IMR-90 (cell line): ENCODE data around the gene SLC5A3. TPM values are rescaled to one million over a fixed set of nuclear protein-coding genes. Genes with fewer than 3 reads are reported as not detected.

Experiments
- ATAC-seq: fragments of 200-7000 bp; cut with Tn5 transposase; 2 replicates; pipeline ENCODE4 v1.9.1; 2020; ENCODE audit warnings: low read depth, mild to moderate bottlenecking, moderate library complexity
- BruUV-seq: library from RNA; stranded (reverse); fragments of 400-500 nt; replicated peaks from 2 replicates; lab custom pipeline; 2021; lab: Mats Ljungman, UMichigan
- CTCF ChIA-PET: fragments of 300-600 bp; formaldehyde crosslinking; extraction: SDS; loops from one replicate; lab custom pipeline; 2021; ENCODE audit warnings: antibody characterized with exemption; lab: Yijun Ruan, JAX
- POLR2A ChIA-PET: fragments of 300-600 bp; sonication (Branson Sonifier 250); formaldehyde crosslinking; loops from one replicate; lab custom pipeline; 2022; ENCODE audit warnings: antibody characterized with exemption; ENCODE audit not compliant: unreplicated experiment; lab: Charles Lee
- DNase-seq: peaks from one replicate; pipeline ENCODE4 v3.0.0; 2013
- H2AFZ ChIP-seq: replicated peaks from 2 replicates; pipeline ENCODE3; 2013; ENCODE audit warnings: low read length, mild to moderate bottlenecking; ENCODE audit not compliant: poor library complexity
- H2AK5ac ChIP-seq: 2 replicates; pipeline ENCODE4 v1.6.1; 2013; ENCODE audit warnings: low read depth, low read length, inconsistent platforms
- H2AK9ac ChIP-seq: replicated peaks from 2 replicates; pipeline ENCODE3; 2013; ENCODE audit warnings: mild to moderate bottlenecking, low read depth, low read length, moderate library complexity; ENCODE audit not compliant: poor library complexity
- H2BK120ac ChIP-seq: 2 replicates; pipeline ENCODE4 v1.6.1; 2013; ENCODE audit warnings: low read depth, low read length, inconsistent platforms
- H2BK15ac ChIP-seq: 3 replicates; pipeline ENCODE4 v1.6.1; 2013; ENCODE audit warnings: low read depth, low read length, inconsistent platforms
- H2BK20ac ChIP-seq: 2 replicates; pipeline ENCODE4 v1.6.1; 2013; ENCODE audit warnings: low read depth, mild to moderate bottlenecking, inconsistent platforms, low read length, moderate library complexity
- H2BK5ac ChIP-seq: 2 replicates; pipeline ENCODE4 v1.6.1; 2013; ENCODE audit warnings: mild to moderate bottlenecking, low read depth, low read length, inconsistent platforms; ENCODE audit not compliant: poor library complexity, severe bottlenecking
- H3K14ac ChIP-seq: replicated peaks from 2 replicates; pipeline ENCODE4 v1.6.1; 2013; ENCODE audit warnings: low read depth, low read length, inconsistent platforms
- H3K18ac ChIP-seq: 2 replicates; pipeline ENCODE4 v1.6.1; 2013; ENCODE audit warnings: low read depth, low read length, control low read depth
- H3K23ac ChIP-seq: 2 replicates; pipeline ENCODE4 v1.6.1; 2013; ENCODE audit warnings: low read depth, low read length, inconsistent platforms
- H3K27ac ChIP-seq: 2 replicates; pipeline ENCODE4 v1.5.1; 2013; ENCODE audit warnings: mild to moderate bottlenecking, control low read depth, low read length; ENCODE audit not compliant: insufficient read depth
- H3K27me3 ChIP-seq: 2 replicates; pipeline ENCODE4 v1.6.1; 2013; ENCODE audit warnings: low read length; ENCODE audit not compliant: control insufficient read depth, insufficient read depth
- H3K36me3 ChIP-seq: 2 replicates; pipeline ENCODE4 v1.6.1; 2013; ENCODE audit warnings: low read length, mixed read lengths; ENCODE audit not compliant: control insufficient read depth, insufficient read depth
- H3K4ac ChIP-seq: 2 replicates; pipeline ENCODE4 v1.6.1; 2013; ENCODE audit warnings: low read depth, low read length, inconsistent platforms
- H3K4me1 ChIP-seq: 2 replicates; pipeline ENCODE4 v1.6.1; 2013; ENCODE audit warnings: low read length, mixed read lengths; ENCODE audit not compliant: control insufficient read depth, insufficient read depth
- H3K4me2 ChIP-seq: 2 replicates; pipeline ENCODE4 v1.6.1; 2013; ENCODE audit warnings: low read depth, mild to moderate bottlenecking, control low read depth, low read length, moderate library complexity
- H3K4me3 ChIP-seq: 2 replicates; pipeline ENCODE4 v1.5.1; 2013; ENCODE audit warnings: low read depth, mild to moderate bottlenecking, control low read depth, low read length, moderate library complexity; ENCODE audit not compliant: insufficient read depth
- H3K56ac ChIP-seq: 2 replicates; pipeline ENCODE4 v1.6.1; 2013; ENCODE audit warnings: low read length, inconsistent platforms; ENCODE audit not compliant: insufficient read depth; ENCODE audit errors: extremely low read depth
- H3K79me1 ChIP-seq, 2 experiments: 2 replicates each; pipeline ENCODE4 v1.6.1; 2013; ENCODE audit warnings: low read length in 2 of 2, inconsistent platforms in 1 of 2, low read depth in 1 of 2
- H3K9ac ChIP-seq: 2 replicates; pipeline ENCODE4 v1.6.1; 2013; ENCODE audit warnings: low read depth, low read length, control low read depth
- H3K9me1 ChIP-seq: 2 replicates; pipeline ENCODE4 v1.6.1; 2013; ENCODE audit warnings: low read length, inconsistent platforms; ENCODE audit not compliant: insufficient read depth
- H3K9me3 ChIP-seq: 2 replicates; pipeline ENCODE4 v1.6.1; 2013; ENCODE audit warnings: low read length; ENCODE audit not compliant: control insufficient read depth, insufficient read depth
- H4K20me1 ChIP-seq: 2 replicates; pipeline ENCODE4 v1.6.1; 2013; ENCODE audit warnings: low read length, inconsistent platforms; ENCODE audit not compliant: insufficient read depth
- H4K5ac ChIP-seq: 2 replicates; pipeline ENCODE4 v1.6.1; 2013; ENCODE audit warnings: mild to moderate bottlenecking, low read depth, low read length, control low read depth
- H4K8ac ChIP-seq, 2 experiments: 2 replicates each; pipeline ENCODE4 v1.6.1; 2013; ENCODE audit warnings: low read depth in 2 of 2, low read length in 2 of 2, control low read depth in 1 of 2, inconsistent platforms in 1 of 2
- H4K91ac ChIP-seq: 2 replicates; pipeline ENCODE4 v1.6.1; 2013; ENCODE audit warnings: low read depth, low read length, inconsistent platforms; ENCODE audit not compliant: insufficient read depth
- CHD1 ChIP-seq: IDR thresholded peaks from 2 replicates; pipeline ENCODE4 v1.6.1; 2012; ENCODE audit warnings: low read depth, low read length, improper control_type of control experiment
- ELK1 ChIP-seq: fragments of 150-350 bp; IDR thresholded peaks from 2 replicates; pipeline ENCODE4 v1.6.1; 2016; ENCODE audit warnings: low read depth, mild to moderate bottlenecking, low read length, moderate library complexity, borderline replicate concordance
- RAD21 ChIP-seq: IDR thresholded peaks from 2 replicates; pipeline ENCODE4 v1.6.1; 2012; ENCODE audit warnings: low read length, improper control_type of control experiment
- WGBS, 2 experiments: methylation state at CpG; one replicate each; pipeline versions ENCODE4 v1.1.5 to v1.1.7; 2013; ENCODE audit warnings: missing lambda C conversion rate in 2 of 2; ENCODE audit not compliant: insufficient read length in 1 of 2; ENCODE audit errors: extremely low coverage in 2 of 2; 5-methylcytosine and 5-hydroxymethylcytosine counted together
- dilution Hi-C: fragments of 300-500 bp; cut with HindIII; formaldehyde crosslinking; loops from one replicate; pipeline ENCODE4 v1.14.3; 2018; ENCODE audit warnings: low sequenced_read_pairs; ENCODE audit not compliant: unreplicated experiment
- in situ Hi-C: fragments of 300-500 bp; cut with MboI; formaldehyde crosslinking; loops from 3 replicates; pipeline ENCODE4 v1.14.3; 2019; ENCODE audit warnings: low sequenced_read_pairs, inconsistent platforms, mixed read lengths
- intact Hi-C: fragments of 100-400 bp; cut with micrococcal nuclease; formaldehyde crosslinking; loops from 2 replicates; pipeline ENCODE4 v1.10.0; 2022
- polyA plus RNA-seq, 3 experiments: library from polyadenylated mRNA; depleted of rRNA; stranded (reverse); fragments of >200 nt; gene quantifications; 2 replicates each; pipeline ENCODE4 v1.2.3, GENCODE V29; 2012; ENCODE audit warnings: low replicate concordance in 1 of 3
- total RNA-seq: library from RNA; depleted of rRNA; stranded (reverse); fragments of >200 nt; gene quantifications from 2 replicates; pipeline ENCODE4 v1.2.3, GENCODE V29; 2012

The SLC5A3 gene
- total and polyA plus RNA-seq, 2 of the 4 experiments (the other 2 are of a cell fraction), result 1.8 to 9.9 TPM

GRCh38 chr21:34113842-34114241 is 40.5 kb downstream of the SLC5A3 start:
- H3K27ac ChIP-seq, result no peak overlapping the region
- in situ Hi-C loops (no loop called here), dilution Hi-C loops (no loop called here), intact Hi-C loops (no loop called here)
- no peak overlapping the region for H4K91ac ChIP-seq
- H3K23ac ChIP-seq, result no peak overlapping the region
- no peak overlapping the region for H3K4me2 ChIP-seq
- no peaks in the 10 kb centered on the region for H3K36me3 ChIP-seq
- ChIA-PET POLR2A (no interaction called here), CTCF (interaction anchor here (1.1 kb wide), 1 partner anchor 233 kb away, joined by 4 read pairs; no protein-coding TSS in a partner anchor)
- H2BK15ac ChIP-seq, result no peak overlapping the region
- no TSS peak for BruUV-seq
- no peak overlapping the region for H2AFZ ChIP-seq
- ATAC-seq (no peak), DNase-seq (no peak)
- H3K27me3 ChIP-seq, result no peaks in the 10 kb centered on the region
- no peaks in the 10 kb centered on the region for H3K9me3 ChIP-seq
- no peak overlapping the region for H3K56ac ChIP-seq
- H4K20me1 ChIP-seq, result no peaks in the 10 kb centered on the region
- no peak overlapping the region for H4K8ac ChIP-seq
- H2BK120ac ChIP-seq, result no peak overlapping the region
- WGBS, 2 experiments, result no CpG with 5 or more reads among the region's 2 CpGs
- H3K9me1 ChIP-seq, result no peaks in the 10 kb centered on the region
- no peak overlapping the region for H3K18ac ChIP-seq
- no peak overlapping the region for H2BK20ac ChIP-seq
- H3K4ac ChIP-seq, result no peak overlapping the region
- H3K4me1 ChIP-seq, result no peaks in the 10 kb centered on the region
- H3K9ac ChIP-seq, result no peak overlapping the region
- H2AK9ac ChIP-seq, result no peak overlapping the region
- H3K4me3 ChIP-seq, result no peak overlapping the region
- no peak overlapping the region for H4K5ac ChIP-seq
- no peak overlapping the region for H2AK5ac ChIP-seq
- no peak for TF ChIP-seq CHD1
- no peak for TF ChIP-seq RAD21
- TF ChIP-seq ELK1, result no peak
- H3K14ac ChIP-seq, result no peak overlapping the region
- H2BK5ac ChIP-seq, result no peak overlapping the region
- H3K79me1 ChIP-seq, result peaks cover 27 to 40% of the 10 kb centered on the region in 2 experiments
